ENCODE results near the gene LLGL2.

DNA sequence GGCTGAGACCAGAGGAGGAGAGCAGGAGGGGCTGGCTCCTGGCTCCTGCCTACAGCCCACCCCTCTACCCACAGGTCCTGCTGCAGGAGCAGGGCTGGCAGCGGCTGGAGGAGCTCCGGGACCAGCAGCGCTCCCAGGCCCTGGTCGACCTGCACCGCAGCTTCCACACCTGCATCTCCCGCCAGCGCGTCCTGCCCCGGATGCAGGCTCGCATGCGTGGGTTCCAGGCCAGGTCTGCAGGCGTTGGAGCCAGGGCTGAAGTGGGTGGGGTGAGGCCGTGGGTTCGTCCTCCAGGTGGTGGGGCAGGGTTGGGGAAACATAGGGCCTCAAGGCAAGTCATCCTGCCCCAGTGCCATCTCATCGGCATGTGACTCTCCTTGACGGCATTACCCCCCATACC is 80.3 kb downstream of the LLGL2 start:
- TF ChIP-seq, protein P1, sequence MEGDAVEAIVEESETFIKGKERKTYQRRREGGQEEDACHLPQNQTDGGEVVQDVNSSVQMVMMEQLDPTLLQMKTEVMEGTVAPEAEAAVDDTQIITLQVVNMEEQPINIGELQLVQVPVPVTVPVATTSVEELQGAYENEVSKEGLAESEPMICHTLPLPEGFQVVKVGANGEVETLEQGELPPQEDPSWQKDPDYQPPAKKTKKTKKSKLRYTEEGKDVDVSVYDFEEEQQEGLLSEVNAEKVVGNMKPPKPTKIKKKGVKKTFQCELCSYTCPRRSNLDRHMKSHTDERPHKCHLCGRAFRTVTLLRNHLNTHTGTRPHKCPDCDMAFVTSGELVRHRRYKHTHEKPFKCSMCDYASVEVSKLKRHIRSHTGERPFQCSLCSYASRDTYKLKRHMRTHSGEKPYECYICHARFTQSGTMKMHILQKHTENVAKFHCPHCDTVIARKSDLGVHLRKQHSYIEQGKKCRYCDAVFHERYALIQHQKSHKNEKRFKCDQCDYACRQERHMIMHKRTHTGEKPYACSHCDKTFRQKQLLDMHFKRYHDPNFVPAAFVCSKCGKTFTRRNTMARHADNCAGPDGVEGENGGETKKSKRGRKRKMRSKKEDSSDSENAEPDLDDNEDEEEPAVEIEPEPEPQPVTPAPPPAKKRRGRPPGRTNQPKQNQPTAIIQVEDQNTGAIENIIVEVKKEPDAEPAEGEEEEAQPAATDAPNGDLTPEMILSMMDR (IDR thresholded peaks at IDR 0.05; ENCODE audit: low read depth, low read length): no peak
- TF ChIP-seq POLR2A (IDR thresholded peaks at IDR 0.05; ENCODE audit: extremely low read depth, insufficient read length) (no peak), MYC (IDR thresholded peaks at IDR 0.05; ENCODE audit: low read depth, low read length) (no peak)

Data from NB4 (cell line).